VCaP (cell line): ENCODE data around the gene CD19.

Experiments
- H3K27ac ChIP-seq: fragments of 450-650 bp; 2 replicates; pipeline ENCODE4 v1.5.1; 2017
- TF ChIP-seq, protein P1 (sequence below): fragments of 450-650 bp; conservative IDR thresholded peaks from 2 replicates; pipeline ENCODE4 v1.5.1; 2017; ENCODE audit warnings: mild to moderate bottlenecking, moderate library complexity

The CD19 gene

DNA sequence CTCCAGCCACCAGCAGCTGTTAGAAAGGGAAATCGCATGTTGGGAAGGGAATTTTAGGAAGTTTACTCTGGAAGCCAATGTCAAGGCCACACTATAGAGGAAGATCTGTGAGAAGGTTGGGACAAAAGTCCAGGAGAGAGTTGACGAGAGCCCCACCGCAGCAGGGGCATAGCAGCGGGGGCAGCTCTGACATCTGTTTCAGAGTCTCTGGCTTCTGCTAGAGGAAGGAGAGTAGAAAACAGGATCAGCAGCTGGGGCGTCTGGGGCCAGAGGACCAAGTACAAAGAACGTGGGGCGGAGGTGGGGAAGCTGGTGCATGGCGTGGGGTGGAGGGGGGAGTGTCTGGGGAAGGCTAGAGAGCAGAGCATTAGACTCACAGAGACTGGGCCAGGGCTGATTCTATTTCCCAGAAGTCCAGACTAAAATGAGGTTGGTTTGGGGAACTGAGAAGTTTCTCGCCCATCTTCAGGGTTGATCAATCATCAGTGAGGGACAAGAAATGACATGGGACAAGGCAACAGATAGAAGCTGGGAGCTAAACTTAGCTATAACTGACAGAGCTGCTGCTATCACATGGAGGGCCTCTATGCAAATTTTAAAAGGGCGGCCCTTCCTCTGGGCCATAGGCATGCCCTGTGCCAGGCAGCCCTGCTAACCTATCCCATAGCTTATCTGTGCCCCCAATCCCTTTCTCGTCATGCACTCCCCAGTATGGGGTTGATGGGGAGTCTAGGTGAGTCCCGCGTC, 7.9 kb upstream of the CD19 start:
- TF ChIP-seq, protein P1, sequence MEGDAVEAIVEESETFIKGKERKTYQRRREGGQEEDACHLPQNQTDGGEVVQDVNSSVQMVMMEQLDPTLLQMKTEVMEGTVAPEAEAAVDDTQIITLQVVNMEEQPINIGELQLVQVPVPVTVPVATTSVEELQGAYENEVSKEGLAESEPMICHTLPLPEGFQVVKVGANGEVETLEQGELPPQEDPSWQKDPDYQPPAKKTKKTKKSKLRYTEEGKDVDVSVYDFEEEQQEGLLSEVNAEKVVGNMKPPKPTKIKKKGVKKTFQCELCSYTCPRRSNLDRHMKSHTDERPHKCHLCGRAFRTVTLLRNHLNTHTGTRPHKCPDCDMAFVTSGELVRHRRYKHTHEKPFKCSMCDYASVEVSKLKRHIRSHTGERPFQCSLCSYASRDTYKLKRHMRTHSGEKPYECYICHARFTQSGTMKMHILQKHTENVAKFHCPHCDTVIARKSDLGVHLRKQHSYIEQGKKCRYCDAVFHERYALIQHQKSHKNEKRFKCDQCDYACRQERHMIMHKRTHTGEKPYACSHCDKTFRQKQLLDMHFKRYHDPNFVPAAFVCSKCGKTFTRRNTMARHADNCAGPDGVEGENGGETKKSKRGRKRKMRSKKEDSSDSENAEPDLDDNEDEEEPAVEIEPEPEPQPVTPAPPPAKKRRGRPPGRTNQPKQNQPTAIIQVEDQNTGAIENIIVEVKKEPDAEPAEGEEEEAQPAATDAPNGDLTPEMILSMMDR = no peak
- H3K27ac ChIP-seq = peak overlapping the region; percentile 87

GRCh38 chr16:28924399-28924761, 7.4 kb upstream of the CD19 start:
- TF ChIP-seq, protein P1 = no peak
- peak overlapping the region; percentile 87 for H3K27ac ChIP-seq

GRCh38 chr16:28924762-28925385, 6.9 kb upstream of the CD19 start, which contains the start of gene RABEP2:
TSS of gene RABEP2 (minus strand) at chr16:28925238. CDS start at chr16:28925163, 75 bp downstream.
- TF ChIP-seq, protein P1 = no peak
- H3K27ac ChIP-seq = peak within 1 kb of the TSS; percentile 87

- H3K27ac ChIP-seq = peak overlapping the region; percentile 87
Observed at GRCh38 chr16:28925386-28926228, 6.2 kb upstream of the CD19 start.

GRCh38 chr16:28926284-28926683, 5.5 kb upstream of the CD19 start:
- H3K27ac ChIP-seq = peak overlapping the region; percentile 87

More at GRCh38 chr16:28925386-28926228, 6.2 kb upstream of the CD19 start:
- TF ChIP-seq, protein P1 = no peak

- H3K27ac ChIP-seq = no peak overlapping the region
- TF ChIP-seq, protein P1 = no peak
Observed at GRCh38 chr16:28927815-28928214, 4.0 kb upstream of the CD19 start.

- H3K27ac ChIP-seq = no peak overlapping the region
- TF ChIP-seq, protein P1 = no peak
Observed at GRCh38 chr16:28930203-28930602, 1.6 kb upstream of the CD19 start.
